Ishikawa (cell line): Measurements from ENCODE around the gene SLC35F6.

ENCODE experiments used
- CEBPB ChIP-seq: IDR thresholded peaks from 2 replicates; pipeline ENCODE4 v1.6.1; 2012
- EGR1 ChIP-seq: IDR thresholded peaks from 2 replicates; pipeline ENCODE4 v1.6.1; 2012
- EP300 ChIP-seq: IDR thresholded peaks from 2 replicates; pipeline ENCODE4 v1.6.1; 2012; ENCODE audit warnings: borderline replicate concordance
- FOXM1 ChIP-seq: IDR thresholded peaks from 2 replicates; pipeline ENCODE4 v1.6.1; 2012; ENCODE audit warnings: low read depth, borderline replicate concordance
- NFIC ChIP-seq: IDR thresholded peaks from 2 replicates; pipeline ENCODE4 v1.6.1; 2012
- TAF1 ChIP-seq: IDR thresholded peaks from 2 replicates; pipeline ENCODE4 v1.6.1; 2012; ENCODE audit warnings: low read depth, mild to moderate bottlenecking
- TEAD4 ChIP-seq: IDR thresholded peaks from 2 replicates; pipeline ENCODE4 v1.6.1; 2012
- YY1 ChIP-seq: IDR thresholded peaks from 2 replicates; pipeline ENCODE4 v1.6.1; 2012; ENCODE audit warnings: low read depth
- TF ChIP-seq, protein P1 (sequence below): IDR thresholded peaks from 2 replicates; pipeline ENCODE4 v1.6.1; 2012; ENCODE audit warnings: low read depth, mild to moderate bottlenecking
- TF ChIP-seq, protein P2 (sequence below): IDR thresholded peaks from 2 replicates; pipeline ENCODE4 v1.6.1; 2012

DNA sequence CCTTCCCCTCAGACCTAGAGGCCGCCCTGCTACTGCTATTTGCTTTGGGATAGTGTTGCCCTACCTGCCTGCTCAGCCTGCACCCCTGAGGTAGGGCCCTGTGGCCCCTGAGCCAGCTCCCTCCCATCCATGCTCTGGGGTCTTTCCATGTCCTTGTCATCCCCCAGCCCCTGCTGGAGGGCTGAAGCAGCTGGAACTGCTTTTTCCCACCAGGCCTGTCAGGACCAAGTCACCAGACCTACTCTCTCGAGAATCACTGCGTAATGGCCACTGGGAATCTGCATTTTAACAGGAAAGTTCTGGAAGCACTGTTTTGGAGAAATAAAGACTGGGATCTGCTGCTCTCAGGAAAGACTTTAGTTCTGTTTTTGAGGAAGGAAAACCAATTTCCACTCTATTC, 20.2 kb upstream of the SLC35F6 start:
- TF ChIP-seq YY1, result no peak
- TF ChIP-seq EP300, result no peak
- no peak for TF ChIP-seq TAF1
- TF ChIP-seq CEBPB, result no peak
- TF ChIP-seq, protein P1, sequence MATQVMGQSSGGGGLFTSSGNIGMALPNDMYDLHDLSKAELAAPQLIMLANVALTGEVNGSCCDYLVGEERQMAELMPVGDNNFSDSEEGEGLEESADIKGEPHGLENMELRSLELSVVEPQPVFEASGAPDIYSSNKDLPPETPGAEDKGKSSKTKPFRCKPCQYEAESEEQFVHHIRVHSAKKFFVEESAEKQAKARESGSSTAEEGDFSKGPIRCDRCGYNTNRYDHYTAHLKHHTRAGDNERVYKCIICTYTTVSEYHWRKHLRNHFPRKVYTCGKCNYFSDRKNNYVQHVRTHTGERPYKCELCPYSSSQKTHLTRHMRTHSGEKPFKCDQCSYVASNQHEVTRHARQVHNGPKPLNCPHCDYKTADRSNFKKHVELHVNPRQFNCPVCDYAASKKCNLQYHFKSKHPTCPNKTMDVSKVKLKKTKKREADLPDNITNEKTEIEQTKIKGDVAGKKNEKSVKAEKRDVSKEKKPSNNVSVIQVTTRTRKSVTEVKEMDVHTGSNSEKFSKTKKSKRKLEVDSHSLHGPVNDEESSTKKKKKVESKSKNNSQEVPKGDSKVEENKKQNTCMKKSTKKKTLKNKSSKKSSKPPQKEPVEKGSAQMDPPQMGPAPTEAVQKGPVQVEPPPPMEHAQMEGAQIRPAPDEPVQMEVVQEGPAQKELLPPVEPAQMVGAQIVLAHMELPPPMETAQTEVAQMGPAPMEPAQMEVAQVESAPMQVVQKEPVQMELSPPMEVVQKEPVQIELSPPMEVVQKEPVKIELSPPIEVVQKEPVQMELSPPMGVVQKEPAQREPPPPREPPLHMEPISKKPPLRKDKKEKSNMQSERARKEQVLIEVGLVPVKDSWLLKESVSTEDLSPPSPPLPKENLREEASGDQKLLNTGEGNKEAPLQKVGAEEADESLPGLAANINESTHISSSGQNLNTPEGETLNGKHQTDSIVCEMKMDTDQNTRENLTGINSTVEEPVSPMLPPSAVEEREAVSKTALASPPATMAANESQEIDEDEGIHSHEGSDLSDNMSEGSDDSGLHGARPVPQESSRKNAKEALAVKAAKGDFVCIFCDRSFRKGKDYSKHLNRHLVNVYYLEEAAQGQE, result no peak
- TF ChIP-seq, protein P2, sequence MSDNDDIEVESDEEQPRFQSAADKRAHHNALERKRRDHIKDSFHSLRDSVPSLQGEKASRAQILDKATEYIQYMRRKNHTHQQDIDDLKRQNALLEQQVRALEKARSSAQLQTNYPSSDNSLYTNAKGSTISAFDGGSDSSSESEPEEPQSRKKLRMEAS, result no peak
- TF ChIP-seq NFIC, result no peak
- no peak for TF ChIP-seq TEAD4
- TF ChIP-seq EGR1, result no peak
- TF ChIP-seq FOXM1, result no peak
